ENCODE data around the gene UQCRH.

- no peak for TF ChIP-seq SUZ12 (IDR thresholded peaks at IDR 0.05; ENCODE audit: extremely low read depth, insufficient read depth, insufficient read length)
- TF ChIP-seq YY1 (IDR thresholded peaks at IDR 0.05; ENCODE audit: insufficient read depth, insufficient read length): no peak
Observed at GRCh38 chr1:46301406-46301807, 2.1 kb upstream of the UQCRH start.

All from NT2/D1 (cell line).